Thoracic aorta (tissue), 2 donors: ENCODE measurements around the gene ARID1B. TPM values are rescaled to one million over a fixed set of nuclear protein-coding genes. Genes with fewer than 3 reads are reported as not detected.

ENCODE experiments used
- ATAC-seq: fragments of 150-250 bp; one replicate; pipeline ENCODE4 v1.8.0; 2017; ENCODE audit warnings: low read depth; ENCODE audit not compliant: insufficient number of reproducible peaks, low FRiP score
- DNase-seq: peaks from one replicate; pipeline ENCODE4 v3.0.0-alpha.2; 2020; ENCODE audit warnings: low spot score
- H3K27ac ChIP-seq, 2 donors: fragments of 200-600 bp; sonication (generic); 1 replicate in 1 of 2; 2 replicates in 1 of 2; pipeline ENCODE4 v1.5.1; 2016; ENCODE audit warnings: mild to moderate bottlenecking in 2 of 2, moderate library complexity in 2 of 2
- H3K27me3 ChIP-seq: fragments of 200-600 bp; sonication (generic); replicated peaks from 2 replicates; pipeline ENCODE4 v1.6.0; 2016; ENCODE audit warnings: mild to moderate bottlenecking; ENCODE audit not compliant: insufficient read depth
- H3K36me3 ChIP-seq: fragments of 200-600 bp; sonication (generic); one replicate; pipeline ENCODE4 v1.5.1; 2016
- H3K4me1 ChIP-seq, 2 donors: fragments of 200-600 bp; sonication (generic); 1 replicate in 1 of 2; 2 replicates in 1 of 2; pipeline versions ENCODE4 v1.5.1 to v1.6.0; 2016; ENCODE audit warnings: low read depth in 2 of 2, mild to moderate bottlenecking in 1 of 2; ENCODE audit not compliant: control insufficient read depth in 1 of 2
- H3K4me3 ChIP-seq: fragments of 200-600 bp; sonication (generic); 2 replicates; pipeline ENCODE4 v1.5.1; 2016; ENCODE audit warnings: mild to moderate bottlenecking
- H3K9me3 ChIP-seq: fragments of 200-600 bp; sonication (generic); 2 replicates; pipeline ENCODE4 v1.5.1; 2016
- CTCF ChIP-seq: fragments of 200-600 bp; sonication (generic); IDR thresholded peaks from one replicate; pipeline ENCODE4 v1.5.1; 2019; ENCODE audit warnings: antibody characterized with exemption
- total RNA-seq, 2 donors: library from RNA; depleted of rRNA; stranded (reverse); fragments of >200 nt; gene quantifications; one replicate each; pipeline versions ENCODE4 v1.1.0 to v1.2.3, GENCODE V29; 2016

ARID1B gene
- total RNA-seq, 2 donors from 2014 or later = 120 to 158 TPM

GRCh38 chr6:156808287-156808686 is 31.1 kb downstream of the ARID1B start:
- no peak overlapping the region for H3K27ac ChIP-seq
- DNase-seq (no peak), ATAC-seq (no peak)
- peaks cover 11 to 63% of the 10 kb centered on the region in 2 donors for H3K4me1 ChIP-seq
- H3K27me3 ChIP-seq = no peaks in the 10 kb centered on the region
- no peaks in the 10 kb centered on the region for H3K36me3 ChIP-seq
- no peaks in the 10 kb centered on the region for H3K9me3 ChIP-seq
- TF ChIP-seq CTCF = no peak
- H3K4me3 ChIP-seq = no peak overlapping the region

GRCh38 chr6:156809034-156809433 is 31.9 kb downstream of the ARID1B start:
- Histone ChIP-seq H3K4me3 (no peak overlapping the region), H3K27ac (no peak overlapping the region), H3K36me3 (no peaks in the 10 kb centered on the region), H3K27me3 (no peaks in the 10 kb centered on the region), H3K4me1 (peaks cover 11 to 60% of the 10 kb centered on the region in 2 donors), H3K9me3 (no peaks in the 10 kb centered on the region)
- TF ChIP-seq CTCF = no peak
- ATAC-seq (no peak), DNase-seq (no peak)

- ATAC-seq = no peak
- DNase-seq = no peak
- Histone ChIP-seq H3K27me3 (no peaks in the 10 kb centered on the region), H3K4me1 (peaks cover 14 to 60% of the 10 kb centered on the region in 2 donors), H3K4me3 (no peak overlapping the region), H3K9me3 (no peaks in the 10 kb centered on the region), H3K27ac (no peak overlapping the region), H3K36me3 (no peaks in the 10 kb centered on the region)
- TF ChIP-seq CTCF = no peak
Measured at GRCh38 chr6:156809446-156810178, 32.4 kb downstream of the ARID1B start.

- no peak overlapping the region for H3K27ac ChIP-seq
- peaks cover 18 to 51% of the 10 kb centered on the region in 2 donors for H3K4me1 ChIP-seq
- no peak for ATAC-seq
- no peaks in the 10 kb centered on the region for H3K9me3 ChIP-seq
- DNase-seq = no peak
- no peak overlapping the region for H3K4me3 ChIP-seq
- no peaks in the 10 kb centered on the region for H3K27me3 ChIP-seq
- no peaks in the 10 kb centered on the region for H3K36me3 ChIP-seq
- TF ChIP-seq CTCF = no peak
Measured at GRCh38 chr6:156814036-156814581, 36.9 kb downstream of the ARID1B start.

GRCh38 chr6:156816505-156816904 is 39.3 kb downstream of the ARID1B start:
- no peak for TF ChIP-seq CTCF
- Histone ChIP-seq H3K27ac (no peak overlapping the region), H3K27me3 (no peaks in the 10 kb centered on the region), H3K36me3 (no peaks in the 10 kb centered on the region), H3K9me3 (no peaks in the 10 kb centered on the region), H3K4me1 (peaks cover 22 to 48% of the 10 kb centered on the region in 2 donors), H3K4me3 (no peak overlapping the region)
- no peak for DNase-seq
- ATAC-seq = no peak
